GM21825 (cell line): ENCODE results near the gene FGF12.

Experiments used
- ATAC-seq: cut with Tn5 transposase; IDR thresholded peaks from one replicate; pipeline ENCODE4 v1.9.1; 2021; ENCODE audit warnings: mild to moderate bottlenecking, moderate library complexity; ENCODE audit not compliant: unreplicated experiment

Gene FGF12

GRCh38 chr3:192687488-192688152 is 39.7 kb downstream of the FGF12 start:
- no peak for ATAC-seq

GRCh38 chr3:192685801-192686200 is 41.5 kb downstream of the FGF12 start:
- ATAC-seq = no peak

GRCh38 chr3:192684151-192684550 is 43.2 kb downstream of the FGF12 start:
- ATAC-seq = no peak

- no peak for ATAC-seq
Measured at GRCh38 chr3:192675958-192676649, 51.2 kb downstream of the FGF12 start.

GRCh38 chr3:192655628-192656027 is 71.7 kb downstream of the FGF12 start:
- ATAC-seq = no peak

GRCh38 chr3:192655040-192655439 is 72.3 kb downstream of the FGF12 start:
- ATAC-seq = no peak

GRCh38 chr3:192653862-192654261 is 73.5 kb downstream of the FGF12 start:
- no peak for ATAC-seq

- ATAC-seq = no peak
Measured at GRCh38 chr3:192652727-192653126, 74.6 kb downstream of the FGF12 start.

GRCh38 chr3:192651836-192652512 is 75.4 kb downstream of the FGF12 start:
- ATAC-seq = no peak

- ATAC-seq = no peak
Measured at GRCh38 chr3:192645437-192645836, 81.9 kb downstream of the FGF12 start.

- ATAC-seq = no peak
Measured at GRCh38 chr3:192642651-192643050, 84.7 kb downstream of the FGF12 start.

- ATAC-seq = no peak
Measured at GRCh38 chr3:192641919-192642318, 85.4 kb downstream of the FGF12 start.

GRCh38 chr3:192639987-192640386 is 87.4 kb downstream of the FGF12 start:
- no peak for ATAC-seq

- ATAC-seq = no peak
Measured at GRCh38 chr3:192637803-192638202, 89.5 kb downstream of the FGF12 start.

GRCh38 chr3:192636517-192637444 is 90.6 kb downstream of the FGF12 start:
- no peak for ATAC-seq

GRCh38 chr3:192629429-192629828 is 97.9 kb downstream of the FGF12 start:
- ATAC-seq = no peak

- no peak for ATAC-seq
Measured at GRCh38 chr3:192621909-192622308, 105.4 kb downstream of the FGF12 start.

- no peak for ATAC-seq
Measured at GRCh38 chr3:192620275-192620674, 107.1 kb downstream of the FGF12 start.

GRCh38 chr3:192611411-192611810 is 115.9 kb downstream of the FGF12 start:
- ATAC-seq = no peak

- ATAC-seq = no peak
Measured at GRCh38 chr3:192608726-192609600, 118.4 kb downstream of the FGF12 start.
